BE2C (cell line): ENCODE measurements around the gene GNLY.

Experiments used
- DNase-seq: peaks from one replicate; pipeline ENCODE4 v3.0.0-alpha.2; 2020
- H3K27me3 ChIP-seq: fragments of 250-450 bp; sonication (Bioruptor Pico); 2 replicates; pipeline ENCODE4 v1.5.1; 2020; ENCODE audit warnings: mild to moderate bottlenecking
- H3K36me3 ChIP-seq: fragments of 250-450 bp; sonication (Bioruptor Pico); 2 replicates; pipeline ENCODE4 v1.5.1; 2020; ENCODE audit warnings: mild to moderate bottlenecking
- H3K4me1 ChIP-seq: fragments of 250-450 bp; sonication (Bioruptor Pico); 2 replicates; pipeline ENCODE4 v1.5.1; 2020
- H3K4me3 ChIP-seq: 2 replicates; pipeline ENCODE4 v1.5.1; 2011; ENCODE audit warnings: low read depth, low read length
- H3K9me3 ChIP-seq: fragments of 250-450 bp; sonication (Bioruptor Pico); 2 replicates; pipeline ENCODE4 v1.5.1; 2020
- CTCF ChIP-seq: IDR thresholded peaks from 2 replicates; pipeline ENCODE4 v1.5.1; 2012; ENCODE audit warnings: mild to moderate bottlenecking, low read depth, low read length

Gene GNLY

GRCh38 chr2:85681372-85681763, 12.8 kb upstream of the GNLY start:
- Histone ChIP-seq H3K27me3 (no peaks in the 10 kb centered on the region), H3K4me1 (no peaks in the 10 kb centered on the region), H3K4me3 (no peak overlapping the region), H3K9me3 (no peaks in the 10 kb centered on the region), H3K36me3 (no peaks in the 10 kb centered on the region)
- no peak for DNase-seq
- TF ChIP-seq CTCF: no peak

- Histone ChIP-seq H3K36me3 (no peaks in the 10 kb centered on the region), H3K4me1 (no peaks in the 10 kb centered on the region), H3K9me3 (no peaks in the 10 kb centered on the region), H3K27me3 (no peaks in the 10 kb centered on the region), H3K4me3 (no peak overlapping the region)
- no peak for DNase-seq
- TF ChIP-seq CTCF: no peak
Observed at GRCh38 chr2:85681776-85682175, 12.4 kb upstream of the GNLY start.

GRCh38 chr2:85682378-85682777, 11.8 kb upstream of the GNLY start:
- Histone ChIP-seq H3K9me3 (no peaks in the 10 kb centered on the region), H3K27me3 (no peaks in the 10 kb centered on the region), H3K4me3 (no peak overlapping the region), H3K36me3 (no peaks in the 10 kb centered on the region), H3K4me1 (no peaks in the 10 kb centered on the region)
- DNase-seq: no peak
- TF ChIP-seq CTCF: no peak

- H3K4me1 ChIP-seq: no peaks in the 10 kb centered on the region
Observed at GRCh38 chr2:85684380-85684779, 9.8 kb upstream of the GNLY start.

GRCh38 chr2:85684806-85685205, 9.4 kb upstream of the GNLY start:
- no peak for TF ChIP-seq CTCF
- H3K4me1 ChIP-seq: no peaks in the 10 kb centered on the region
- no peaks in the 10 kb centered on the region for H3K36me3 ChIP-seq
- H3K9me3 ChIP-seq: no peaks in the 10 kb centered on the region
- no peak overlapping the region for H3K4me3 ChIP-seq
- no peaks in the 10 kb centered on the region for H3K27me3 ChIP-seq
- DNase-seq: no peak

More at GRCh38 chr2:85684380-85684779, 9.8 kb upstream of the GNLY start:
- H3K4me3 ChIP-seq: no peak overlapping the region
- no peaks in the 10 kb centered on the region for H3K9me3 ChIP-seq
- DNase-seq: no peak
- no peak for TF ChIP-seq CTCF
- H3K27me3 ChIP-seq: no peaks in the 10 kb centered on the region
- no peaks in the 10 kb centered on the region for H3K36me3 ChIP-seq

- DNase-seq: no peak
- Histone ChIP-seq H3K4me1 (no peaks in the 10 kb centered on the region), H3K36me3 (no peaks in the 10 kb centered on the region), H3K27me3 (no peaks in the 10 kb centered on the region), H3K4me3 (no peak overlapping the region), H3K9me3 (no peaks in the 10 kb centered on the region)
- TF ChIP-seq CTCF: no peak
Observed at GRCh38 chr2:85690932-85691331, 3.2 kb upstream of the GNLY start.
